GM12875 (cell line): ENCODE measurements around the gene TTLL4.

Experiments
- H3K4me3 ChIP-seq: one replicate; pipeline ENCODE4 v1.5.1; 2011; ENCODE audit warnings: low read depth, low read length, control low read depth
- CTCF ChIP-seq: IDR thresholded peaks from 2 replicates; pipeline ENCODE4 v1.5.1; 2011; ENCODE audit warnings: low read depth, mild to moderate bottlenecking, control low read depth, inconsistent platforms, low read length, moderate library complexity, borderline replicate concordance; ENCODE audit not compliant: insufficient read depth

TTLL4 gene

GRCh38 chr2:218773881-218774280 lies 63.2 kb downstream of the TTLL4 start:
- H3K4me3 ChIP-seq = no peak overlapping the region
- no peak for TF ChIP-seq CTCF

DNA sequence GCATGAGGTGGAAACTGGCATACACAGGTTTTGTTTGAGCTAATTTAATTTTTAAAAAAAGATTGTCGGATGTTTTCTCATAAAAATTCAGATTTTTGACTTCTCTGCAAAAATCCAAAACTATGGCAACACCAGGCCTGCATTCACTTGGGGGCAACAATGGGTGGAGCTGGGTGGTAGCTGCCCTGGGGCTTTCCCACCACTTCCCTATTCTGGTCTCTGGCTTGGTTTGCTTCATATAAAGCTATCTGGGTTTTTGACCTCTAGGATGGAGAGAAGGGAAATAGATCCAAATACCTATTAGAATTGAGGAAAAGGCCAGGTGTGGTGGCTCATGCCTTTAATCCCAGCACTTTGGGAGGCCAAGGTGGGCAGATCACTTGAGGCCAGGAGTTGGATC lies 65.9 kb downstream of the TTLL4 start:
- TF ChIP-seq CTCF = no peak
- no peak overlapping the region for H3K4me3 ChIP-seq

DNA sequence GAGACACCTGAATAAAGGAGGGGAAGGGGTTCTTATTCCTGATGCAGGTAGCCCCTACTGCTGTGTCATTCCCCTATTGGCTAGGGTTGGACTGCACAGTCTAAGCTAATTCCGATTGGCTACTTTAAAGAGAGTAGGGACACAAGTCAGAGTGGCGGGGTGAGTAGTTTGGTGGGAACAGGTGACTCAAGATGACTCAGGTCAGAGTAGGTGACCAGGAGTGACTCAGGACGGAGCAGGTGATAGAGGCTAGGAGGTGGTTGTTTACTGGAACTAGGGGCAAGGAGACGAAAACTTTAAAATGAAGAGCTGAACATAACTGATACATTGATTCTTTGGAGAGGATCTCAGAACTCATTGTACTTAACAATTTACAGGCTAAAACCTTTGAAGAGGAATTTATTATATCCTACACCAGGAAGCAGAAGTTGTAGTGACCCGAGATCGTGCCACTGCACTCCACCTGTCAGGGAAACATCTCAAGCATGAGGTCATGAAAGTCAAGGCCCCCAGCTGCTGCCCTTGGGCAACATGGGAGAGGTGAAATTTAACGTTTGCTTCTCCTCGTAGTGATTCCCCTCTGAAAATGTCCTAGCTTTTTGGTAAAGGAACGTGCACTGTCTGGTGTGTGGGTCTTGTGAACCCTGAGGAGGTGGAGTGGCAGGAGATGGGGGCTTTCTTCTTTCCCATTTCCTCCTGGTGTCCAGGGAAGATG lies 66.8 kb downstream of the TTLL4 start:
- TF ChIP-seq CTCF = no peak
- no peak overlapping the region for H3K4me3 ChIP-seq

DNA sequence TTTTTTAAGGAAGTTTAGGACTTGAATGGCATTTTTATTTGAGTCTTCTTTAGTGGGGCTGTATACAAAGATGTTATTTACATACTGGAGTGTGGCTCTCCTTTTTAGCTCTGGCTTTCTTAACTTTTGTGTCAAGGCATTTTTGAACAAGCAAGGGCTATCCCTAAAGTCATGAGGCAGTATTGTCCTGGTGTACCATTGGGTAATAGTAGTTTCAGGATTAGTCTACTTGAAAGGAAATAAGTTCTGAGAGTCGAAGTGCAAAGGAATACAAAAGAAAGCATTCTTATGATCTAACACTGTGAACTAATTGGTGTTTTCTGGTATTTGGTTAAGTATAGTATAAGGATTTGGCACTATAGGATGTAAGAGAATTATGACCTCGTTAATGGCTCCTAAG lies 69.4 kb downstream of the TTLL4 start:
- H3K4me3 ChIP-seq = no peak overlapping the region
- TF ChIP-seq CTCF = no peak

DNA sequence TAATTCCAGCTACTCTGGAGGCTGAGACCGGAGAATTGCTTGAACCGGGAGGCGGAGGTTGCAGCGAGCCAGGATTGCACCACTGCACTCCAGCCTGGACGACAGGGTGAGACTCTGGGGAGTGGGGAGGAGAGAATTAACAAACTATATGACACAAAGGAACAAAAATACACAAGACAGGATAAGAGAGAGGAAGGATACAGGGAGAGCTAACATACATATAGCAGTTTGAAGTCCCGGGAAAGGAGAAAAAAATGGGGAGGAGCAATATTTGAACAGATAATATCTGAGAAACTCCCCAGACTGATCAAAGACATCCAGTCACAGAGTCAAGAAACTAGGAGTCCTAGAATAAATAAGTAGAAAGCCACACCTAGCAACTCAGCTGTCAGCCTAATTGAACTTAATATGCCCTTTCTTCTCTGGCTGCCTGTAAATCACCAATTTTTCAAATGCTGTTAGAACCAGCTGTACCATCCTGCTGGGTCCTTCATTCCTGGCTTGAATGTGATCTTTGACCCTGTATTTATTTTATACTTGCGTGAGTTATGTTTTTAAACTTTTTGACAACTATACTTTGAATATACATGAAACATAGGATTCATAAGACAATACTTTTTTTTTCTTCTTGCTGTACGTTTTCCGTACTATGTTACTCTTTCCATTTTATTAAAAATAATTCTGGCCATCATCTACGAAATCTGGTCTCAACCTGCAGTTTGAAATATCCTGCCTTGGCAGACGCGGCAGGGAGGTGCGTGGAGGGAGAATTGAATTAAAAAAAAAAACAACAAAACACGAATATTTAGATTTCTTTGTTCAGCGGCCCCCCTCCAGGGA lies 70.4 kb downstream of the TTLL4 start:
- no peak overlapping the region for H3K4me3 ChIP-seq
- TF ChIP-seq CTCF = no peak

DNA sequence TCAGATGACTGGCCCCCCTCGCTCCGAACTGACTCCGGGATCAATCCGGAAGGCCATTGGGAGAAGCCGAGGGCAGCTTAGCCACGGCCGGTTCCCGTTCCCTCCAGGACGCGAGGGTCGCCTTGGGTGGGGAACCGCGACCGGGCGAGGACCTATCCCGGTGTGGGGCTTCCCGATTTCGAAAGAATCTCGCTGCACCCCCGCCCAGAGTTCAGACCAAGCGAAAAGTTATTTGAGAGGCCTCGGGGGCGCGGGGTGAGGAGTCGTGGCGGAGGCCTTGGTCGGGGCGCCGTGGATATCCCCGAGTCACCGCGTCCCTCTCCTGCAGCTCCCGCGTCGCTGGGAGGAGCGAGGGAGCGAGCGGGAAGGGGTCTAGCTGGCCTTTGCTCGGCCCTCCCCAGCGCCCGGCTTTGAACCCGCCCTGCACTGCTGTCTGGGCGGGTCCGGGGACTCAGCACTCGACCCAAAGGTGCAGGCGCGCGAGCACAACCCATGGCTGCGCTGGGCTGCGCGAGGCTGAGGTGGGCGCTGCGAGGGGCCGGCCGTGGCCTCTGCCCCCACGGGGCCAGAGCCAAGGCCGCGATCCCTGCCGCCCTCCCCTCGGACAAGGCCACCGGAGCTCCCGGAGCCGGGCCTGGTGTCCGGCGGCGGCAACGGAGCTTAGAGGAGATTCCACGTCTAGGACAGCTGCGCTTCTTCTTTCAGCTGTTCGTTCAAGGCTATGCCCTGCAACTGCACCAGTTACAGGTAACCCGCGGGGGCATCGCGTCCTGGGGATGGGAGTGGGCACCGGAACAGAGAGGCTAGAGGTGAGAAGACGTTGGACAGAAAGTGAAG lies 71.3 kb downstream of the TTLL4 start, which contains the start of gene CYP27A1:
Gene CYP27A1 (plus strand): TSS at position 457 of the 837 bp plus-strand sequence. CDS start 36 bp downstream, at position 493.
- no peak for TF ChIP-seq CTCF
- H3K4me3 ChIP-seq = no peak within 1 kb of the TSS
